HepG2 (cell line): Measurements from ENCODE around the gene HJURP. TPM values are rescaled to one million over a fixed set of nuclear protein-coding genes. Genes with fewer than 3 reads are reported as not detected.

Source experiments
- BCL6 ChIP-seq: IDR thresholded peaks from 2 replicates; pipeline ENCODE4 v1.6.1; 2016; ENCODE audit warnings: missing genetic modification reagents, missing compliant biosample characterization
- BRCA1 ChIP-seq: sonication (generic); formaldehyde crosslinking; IDR thresholded peaks from 2 replicates; pipeline ENCODE4 v1.4.0; 2020; ENCODE audit warnings: missing genetic modification reagents
- ELF3 ChIP-seq: IDR thresholded peaks from 2 replicates; pipeline ENCODE4 v1.6.1; 2016; ENCODE audit warnings: missing genetic modification reagents, missing compliant biosample characterization
- EP300 ChIP-seq, 3 experiments: sonication (generic) in 1 of 3; formaldehyde crosslinking in 1 of 3; IDR thresholded peaks; 2 replicates each; pipeline versions ENCODE4 v1.5.1 to v1.6.1; 2011 to 2020; ENCODE audit warnings: low read depth in 2 of 3, low read length in 2 of 3, borderline replicate concordance in 1 of 3, improper control_type of control experiment in 1 of 3, mild to moderate bottlenecking in 1 of 3, missing genetic modification reagents in 1 of 3, moderate library complexity in 1 of 3
- HMG20B ChIP-seq: conservative IDR thresholded peaks from 2 replicates; pipeline ENCODE4 v1.6.1; 2016; ENCODE audit warnings: missing genetic modification reagents, missing compliant biosample characterization
- HNF4G ChIP-seq, 2 experiments: sonication (generic) in 1 of 2; formaldehyde crosslinking in 1 of 2; IDR thresholded peaks; 2 replicates each; pipeline versions ENCODE4 v1.4.0 to v1.6.1; 2011 to 2020; ENCODE audit warnings: borderline replicate concordance in 2 of 2, low read depth in 2 of 2, mild to moderate bottlenecking in 2 of 2, low read length in 1 of 2, missing genetic modification reagents in 1 of 2, moderate library complexity in 1 of 2
- JARID2 ChIP-seq: sonication (generic); formaldehyde crosslinking; IDR thresholded peaks from 2 replicates; pipeline ENCODE4 v1.8.1; 2023; ENCODE audit warnings: missing genetic modification reagents, inconsistent platforms; ENCODE audit not compliant: insufficient replicate concordance
- MBNL3 ChIP-seq: fragments of 250-450 bp; sonication (Bioruptor Pico); conservative IDR thresholded peaks from 2 replicates; pipeline ENCODE4 v1.8.0; 2022; ENCODE audit warnings: mild to moderate bottlenecking, inconsistent platforms
- PPARG ChIP-seq: conservative IDR thresholded peaks from 2 replicates; pipeline ENCODE4 v1.6.1; 2016; ENCODE audit warnings: missing biosample characterization, missing genetic modification reagents
- RARA ChIP-seq: IDR thresholded peaks from 2 replicates; pipeline ENCODE4 v1.6.1; 2016; ENCODE audit warnings: missing genetic modification reagents, missing compliant biosample characterization
- RCOR2 ChIP-seq: IDR thresholded peaks from 2 replicates; pipeline ENCODE4 v1.6.1; 2016; ENCODE audit warnings: missing biosample characterization, missing genetic modification reagents
- TBX3 ChIP-seq: fragments of 450-650 bp; IDR thresholded peaks from 2 replicates; pipeline ENCODE4 v1.6.1; 2017; ENCODE audit warnings: antibody characterized with exemption, mild to moderate bottlenecking, inconsistent platforms, borderline replicate concordance
- ZBTB1 ChIP-seq: sonication (generic); formaldehyde crosslinking; IDR thresholded peaks from 2 replicates; pipeline ENCODE4 v1.4.0; 2020; ENCODE audit warnings: missing genetic modification reagents, borderline replicate concordance
- ZBTB3 ChIP-seq: sonication (generic); formaldehyde crosslinking; IDR thresholded peaks from 2 replicates; pipeline ENCODE4 v1.4.0; 2020; ENCODE audit warnings: low read depth, mild to moderate bottlenecking, moderate library complexity, missing genetic modification reagents, borderline replicate concordance
- ZC3H13 ChIP-seq: sonication (generic); formaldehyde crosslinking; IDR thresholded peaks from 2 replicates; pipeline ENCODE4 v1.8.1; 2023; ENCODE audit warnings: mild to moderate bottlenecking, missing genetic modification reagents, moderate library complexity
- ZFX ChIP-seq: sonication (generic); formaldehyde crosslinking; IDR thresholded peaks from 2 replicates; pipeline ENCODE4 v1.4.0; 2020; ENCODE audit warnings: mild to moderate bottlenecking, low read depth, missing genetic modification reagents, moderate library complexity
- ZNF225 ChIP-seq: sonication (generic); formaldehyde crosslinking; IDR thresholded peaks from 2 replicates; pipeline ENCODE4 v1.4.0; 2020; ENCODE audit warnings: mild to moderate bottlenecking, missing genetic modification reagents
- ZNF292 ChIP-seq: sonication (generic); formaldehyde crosslinking; IDR thresholded peaks from 2 replicates; pipeline ENCODE4 v1.8.1; 2022; ENCODE audit warnings: mild to moderate bottlenecking, low read depth, missing genetic modification reagents, borderline replicate concordance
- ZNF33A ChIP-seq: sonication (generic); formaldehyde crosslinking; IDR thresholded peaks from 2 replicates; pipeline ENCODE4 v1.5.1; 2020; ENCODE audit warnings: missing genetic modification reagents, mild to moderate bottlenecking, moderate library complexity, borderline replicate concordance
- polyA plus RNA-seq, 8 experiments: library from polyadenylated mRNA; depleted of rRNA in 3 of 8; stranded (reverse) in 7 of 8; unstranded in 1 of 8; fragments of >200 nt; fragmentation: Illumina TruSeq in 4 of 8; extraction: Trizol in 4 of 8; gene quantifications; 2 replicates each; pipeline versions ENCODE4 v1.2.1 to v1.2.3, GENCODE V29; 2011 to 2016; ENCODE audit warnings: low read depth in 4 of 8, missing spikeins in 1 of 8, mixed read lengths in 1 of 8; ENCODE audit not compliant: insufficient read depth in 1 of 8
- total RNA-seq, 5 experiments: library from RNA; depleted of rRNA; stranded (reverse); fragments of >200 nt; fragmentation: Illumina TruSeq; extraction: Trizol; gene quantifications; 2 replicates each; pipeline ENCODE4 v1.2.3, GENCODE V29; 2016; ENCODE audit warnings: low read depth in 1 of 5
- TF ChIP-seq, protein P1 (sequence below): sonication (generic); formaldehyde crosslinking; IDR thresholded peaks from 2 replicates; pipeline ENCODE4 v1.4.0; 2020; ENCODE audit warnings: missing genetic modification reagents, low read depth, mild to moderate bottlenecking, borderline replicate concordance
- TF ChIP-seq, protein P2 (sequence below): sonication (generic); formaldehyde crosslinking; IDR thresholded peaks from 2 replicates; pipeline ENCODE4 v1.5.0; 2020; ENCODE audit warnings: mild to moderate bottlenecking, missing genetic modification reagents, moderate library complexity
- TF ChIP-seq, protein P3 (sequence below): sonication (generic); formaldehyde crosslinking; IDR thresholded peaks from 2 replicates; pipeline ENCODE4 v1.4.0; 2020; ENCODE audit warnings: mild to moderate bottlenecking, missing genetic modification reagents
- TF ChIP-seq, protein P4 (sequence below): IDR thresholded peaks from 2 replicates; pipeline ENCODE4 v1.6.1; 2016; ENCODE audit warnings: mild to moderate bottlenecking
- TF ChIP-seq, protein P5 (sequence below): sonication (generic); formaldehyde crosslinking; IDR thresholded peaks from 2 replicates; pipeline ENCODE4 v1.8.0; 2022; ENCODE audit warnings: missing genetic modification reagents, mild to moderate bottlenecking, borderline replicate concordance

HJURP gene
- total and polyA plus RNA-seq, 2 of the 13 experiments (the other 11 are each of a cell fraction or from before 2014, with no cell fraction given): 36.3 to 43.9 TPM

DNA sequence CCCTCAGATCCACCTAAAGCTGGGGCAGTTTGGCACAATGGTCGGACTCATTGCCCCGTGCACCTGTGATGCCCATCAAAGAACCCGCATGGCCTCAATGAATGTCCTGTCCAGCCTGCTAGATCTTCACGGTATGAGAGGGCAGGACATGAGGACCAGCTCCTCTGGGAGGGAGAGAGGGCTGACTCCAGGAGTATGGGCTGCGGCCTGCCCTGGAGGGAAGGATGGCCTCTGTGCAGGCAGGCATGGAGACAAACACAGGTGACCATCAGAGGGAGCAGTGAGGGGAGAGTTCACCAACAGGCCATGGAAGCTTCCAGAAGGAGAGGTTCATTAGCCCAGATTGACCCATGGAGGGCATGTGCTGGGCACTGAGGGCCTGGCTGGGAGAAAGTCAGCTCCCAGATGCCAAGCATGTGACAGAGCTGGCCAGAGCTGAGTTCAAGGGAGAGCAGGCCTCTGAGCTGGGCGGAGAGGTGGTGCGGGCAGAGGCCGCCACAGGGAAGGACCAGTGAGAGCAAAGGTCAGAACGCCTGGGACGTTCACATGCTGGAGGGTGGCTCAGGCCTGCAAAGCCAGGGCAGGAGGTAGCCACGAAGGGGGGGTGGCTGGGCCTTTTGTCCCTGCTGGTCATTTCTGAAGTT is 36.2 kb downstream of the HJURP start (continued):
- TF ChIP-seq, protein P1, sequence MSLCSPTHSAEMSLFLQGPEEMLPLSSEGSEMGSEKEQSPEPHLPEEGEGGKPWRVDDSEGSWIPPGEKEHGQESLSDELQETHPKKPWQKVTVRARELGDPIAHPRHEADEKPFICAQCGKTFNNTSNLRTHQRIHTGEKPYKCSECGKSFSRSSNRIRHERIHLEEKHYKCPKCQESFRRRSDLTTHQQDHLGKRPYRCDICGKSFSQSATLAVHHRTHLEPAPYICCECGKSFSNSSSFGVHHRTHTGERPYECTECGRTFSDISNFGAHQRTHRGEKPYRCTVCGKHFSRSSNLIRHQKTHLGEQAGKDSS (CRISPR knock-in tag): no peak
- TF ChIP-seq, protein P2, sequence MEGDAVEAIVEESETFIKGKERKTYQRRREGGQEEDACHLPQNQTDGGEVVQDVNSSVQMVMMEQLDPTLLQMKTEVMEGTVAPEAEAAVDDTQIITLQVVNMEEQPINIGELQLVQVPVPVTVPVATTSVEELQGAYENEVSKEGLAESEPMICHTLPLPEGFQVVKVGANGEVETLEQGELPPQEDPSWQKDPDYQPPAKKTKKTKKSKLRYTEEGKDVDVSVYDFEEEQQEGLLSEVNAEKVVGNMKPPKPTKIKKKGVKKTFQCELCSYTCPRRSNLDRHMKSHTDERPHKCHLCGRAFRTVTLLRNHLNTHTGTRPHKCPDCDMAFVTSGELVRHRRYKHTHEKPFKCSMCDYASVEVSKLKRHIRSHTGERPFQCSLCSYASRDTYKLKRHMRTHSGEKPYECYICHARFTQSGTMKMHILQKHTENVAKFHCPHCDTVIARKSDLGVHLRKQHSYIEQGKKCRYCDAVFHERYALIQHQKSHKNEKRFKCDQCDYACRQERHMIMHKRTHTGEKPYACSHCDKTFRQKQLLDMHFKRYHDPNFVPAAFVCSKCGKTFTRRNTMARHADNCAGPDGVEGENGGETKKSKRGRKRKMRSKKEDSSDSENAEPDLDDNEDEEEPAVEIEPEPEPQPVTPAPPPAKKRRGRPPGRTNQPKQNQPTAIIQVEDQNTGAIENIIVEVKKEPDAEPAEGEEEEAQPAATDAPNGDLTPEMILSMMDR: peak; percentile 39
- TF ChIP-seq JARID2 (CRISPR knock-in tag): no peak
- TF ChIP-seq HNF4G (IDR thresholded peaks at IDR 0.05; ENCODE audit: borderline replicate concordance, low read depth, low read length): 0 out of 2 replicates have a peak, but pooled peaks have one; percentile 40
- TF ChIP-seq HNF4G (CRISPR knock-in tag; IDR thresholded peaks at IDR 0.05; ENCODE audit: borderline replicate concordance, low read depth): no peak
- TF ChIP-seq RCOR2 (CRISPR knock-in tag): no peak
- peak; percentile 5; the same call in 1 of the 2 replicates for TF ChIP-seq ZNF225 (CRISPR knock-in tag)
- no peak for TF ChIP-seq PPARG
- no peak for TF ChIP-seq ZNF33A (CRISPR knock-in tag)
- TF ChIP-seq, protein P3, sequence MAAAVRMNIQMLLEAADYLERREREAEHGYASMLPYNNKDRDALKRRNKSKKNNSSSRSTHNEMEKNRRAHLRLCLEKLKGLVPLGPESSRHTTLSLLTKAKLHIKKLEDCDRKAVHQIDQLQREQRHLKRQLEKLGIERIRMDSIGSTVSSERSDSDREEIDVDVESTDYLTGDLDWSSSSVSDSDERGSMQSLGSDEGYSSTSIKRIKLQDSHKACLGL (CRISPR knock-in tag): no peak
- TF ChIP-seq ZNF292: peak; percentile 31; the same call in 1 of the 2 replicates
- no peak for TF ChIP-seq ZBTB3 (CRISPR knock-in tag)
- TF ChIP-seq ZC3H13 (CRISPR knock-in tag): no peak
- TF ChIP-seq ELF3 (CRISPR knock-in tag): no peak
- no peak for TF ChIP-seq HMG20B
- TF ChIP-seq MBNL3 (CRISPR knock-in tag): no peak
- peak; percentile 68 for TF ChIP-seq ZFX (CRISPR knock-in tag)
- TF ChIP-seq, protein P4, sequence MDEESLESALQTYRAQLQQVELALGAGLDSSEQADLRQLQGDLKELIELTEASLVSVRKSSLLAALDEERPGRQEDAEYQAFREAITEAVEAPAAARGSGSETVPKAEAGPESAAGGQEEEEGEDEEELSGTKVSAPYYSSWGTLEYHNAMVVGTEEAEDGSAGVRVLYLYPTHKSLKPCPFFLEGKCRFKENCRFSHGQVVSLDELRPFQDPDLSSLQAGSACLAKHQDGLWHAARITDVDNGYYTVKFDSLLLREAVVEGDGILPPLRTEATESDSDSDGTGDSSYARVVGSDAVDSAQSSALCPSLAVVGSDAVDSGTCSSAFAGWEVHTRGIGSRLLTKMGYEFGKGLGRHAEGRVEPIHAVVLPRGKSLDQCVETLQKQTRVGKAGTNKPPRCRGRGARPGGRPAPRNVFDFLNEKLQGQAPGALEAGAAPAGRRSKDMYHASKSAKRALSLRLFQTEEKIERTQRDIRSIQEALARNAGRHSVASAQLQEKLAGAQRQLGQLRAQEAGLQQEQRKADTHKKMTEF (CRISPR knock-in tag): no peak
- TF ChIP-seq RARA: no peak
- TF ChIP-seq, protein P5, sequence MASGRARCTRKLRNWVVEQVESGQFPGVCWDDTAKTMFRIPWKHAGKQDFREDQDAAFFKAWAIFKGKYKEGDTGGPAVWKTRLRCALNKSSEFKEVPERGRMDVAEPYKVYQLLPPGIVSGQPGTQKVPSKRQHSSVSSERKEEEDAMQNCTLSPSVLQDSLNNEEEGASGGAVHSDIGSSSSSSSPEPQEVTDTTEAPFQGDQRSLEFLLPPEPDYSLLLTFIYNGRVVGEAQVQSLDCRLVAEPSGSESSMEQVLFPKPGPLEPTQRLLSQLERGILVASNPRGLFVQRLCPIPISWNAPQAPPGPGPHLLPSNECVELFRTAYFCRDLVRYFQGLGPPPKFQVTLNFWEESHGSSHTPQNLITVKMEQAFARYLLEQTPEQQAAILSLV (CRISPR knock-in tag): 0 out of 2 replicates have a peak, but pooled peaks have one; percentile 34
- TF ChIP-seq BRCA1 (CRISPR knock-in tag): no peak
- TF ChIP-seq EP300 (IDR thresholded peaks at IDR 0.05; ENCODE audit: low read depth in 2 of 2, low read length in 2 of 2): no peak
- no peak for TF ChIP-seq EP300 (CRISPR knock-in tag; IDR thresholded peaks at IDR 0.05; ENCODE audit: borderline replicate concordance)
- no peak for TF ChIP-seq BCL6 (CRISPR knock-in tag)
- TF ChIP-seq TBX3: no peak
- no peak for TF ChIP-seq ZBTB1 (CRISPR knock-in tag)
